ENCODE data around the gene SPRR2D.
"Not testable (repeated sequence)": the region's sequence is repeated elsewhere in the genome, so short reads cannot be mapped to it uniquely, and the experiment has no call there.

The SPRR2D gene

GRCh38 chr1:153040950-153041631 is at the start of gene SPRR2D:
SPRR2D (minus strand) TSS chr1:153041120; CDS start chr1:153040346, 774 bp downstream.
- DNase-seq = no peak

DNA sequence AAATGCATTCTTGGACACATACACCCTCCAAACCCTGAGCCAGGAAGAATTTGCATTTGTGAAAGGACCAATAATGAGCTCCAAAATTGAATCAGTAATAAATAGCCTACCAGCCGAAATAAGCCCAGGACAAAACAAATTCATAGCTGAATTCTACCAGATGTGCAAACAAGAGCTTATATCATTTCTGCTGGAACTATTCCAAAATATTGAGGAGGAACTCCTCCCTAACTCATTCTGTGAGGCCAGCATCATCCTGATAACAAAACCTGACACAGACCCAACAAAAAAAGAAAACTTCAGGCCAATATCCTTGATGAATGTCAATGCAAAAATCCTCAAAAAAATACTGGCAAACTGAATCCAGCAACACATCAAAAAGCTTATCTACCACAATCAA is 46.7 kb upstream of the SPRR2D start:
- DNase-seq = no peak

GRCh38 chr1:153081736-153082135 is 40.8 kb upstream of the SPRR2D start:
- no peak for DNase-seq

DNA sequence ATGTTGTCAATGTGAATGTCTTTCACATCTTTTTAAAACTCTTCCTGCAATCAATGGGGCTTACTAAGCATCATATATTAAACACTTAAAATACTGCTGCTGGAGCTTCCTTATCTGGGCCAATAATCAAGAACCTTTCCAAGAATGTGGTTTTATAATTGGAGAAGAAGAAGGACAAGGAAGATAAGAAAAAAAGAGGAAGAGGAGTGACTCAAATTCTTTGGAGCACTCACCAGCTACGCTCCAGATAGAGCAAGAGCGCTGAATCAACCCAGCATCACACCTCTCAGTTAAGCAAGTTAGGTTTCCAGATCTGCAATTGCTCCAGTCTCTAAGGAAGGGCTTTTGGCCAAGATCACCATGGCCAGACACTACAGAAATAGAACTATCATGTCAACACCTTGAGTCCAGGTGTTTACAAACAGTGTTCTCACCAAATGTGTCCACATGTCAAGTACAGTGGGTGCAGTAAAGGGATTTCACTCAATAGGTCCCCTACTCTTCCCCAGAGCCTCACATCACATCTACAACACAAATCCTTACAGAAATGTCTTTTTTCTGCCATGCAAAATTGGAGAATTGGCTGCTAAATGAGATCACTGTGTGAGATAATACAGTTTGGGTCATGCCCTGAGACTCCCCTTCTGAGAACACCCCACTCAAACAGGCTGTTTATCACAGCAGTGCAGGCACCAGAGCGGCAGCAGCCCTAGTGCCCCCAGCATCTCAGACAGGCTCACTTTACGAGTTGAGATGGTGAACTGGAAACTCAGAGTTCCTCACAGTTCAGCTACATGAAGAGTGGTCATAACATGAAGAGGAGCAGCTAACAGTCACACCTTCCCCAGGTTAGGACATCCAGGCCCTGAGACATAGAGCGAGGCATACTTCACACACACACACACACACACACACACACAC is 32.1 kb upstream of the SPRR2D start:
- no peak for DNase-seq

DNA sequence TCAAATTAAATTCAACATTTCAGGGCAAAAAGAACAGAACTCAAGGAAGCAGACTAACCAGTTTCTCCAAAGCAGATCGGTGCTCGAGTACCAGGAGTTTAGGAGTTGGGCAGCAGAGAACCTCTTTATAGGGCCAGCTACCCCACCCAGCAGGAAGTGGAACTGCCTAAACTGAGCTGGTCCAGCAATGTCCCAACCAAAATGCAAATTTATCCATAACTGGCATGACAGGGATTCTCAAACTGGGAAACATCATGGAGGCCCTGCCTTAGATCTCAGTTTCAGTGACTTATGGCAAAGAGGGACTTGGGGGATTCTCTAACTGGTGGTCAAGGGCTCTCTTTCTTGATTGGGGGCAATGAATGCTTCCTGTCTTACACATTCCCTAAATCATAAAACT is 30.6 kb upstream of the SPRR2D start, which contains the start of gene SPRR2B:
Gene SPRR2B (minus strand): TSS at position 101 of the 400 bp plus-strand sequence. CDS start 772 bp downstream, outside the sequence.
- no peak for DNase-seq

- DNase-seq = no peak
Measured at GRCh38 chr1:153070243-153070642, 29.3 kb upstream of the SPRR2D start.

- no peak for DNase-seq
Measured at GRCh38 chr1:153058826-153059784, 18.2 kb upstream of the SPRR2D start.

GRCh38 chr1:153058154-153058553 is 17.2 kb upstream of the SPRR2D start:
- no peak for DNase-seq

- no peak for DNase-seq
Measured at GRCh38 chr1:153057375-153057774, 16.5 kb upstream of the SPRR2D start, which contains the start of gene SPRR2A. SPRR2A (minus strand) TSS chr1:153057512; CDS start chr1:153056735, 777 bp downstream.

GRCh38 chr1:153056111-153056510 is 15.2 kb upstream of the SPRR2D start:
- DNase-seq = not testable (repeated sequence)

DNA sequence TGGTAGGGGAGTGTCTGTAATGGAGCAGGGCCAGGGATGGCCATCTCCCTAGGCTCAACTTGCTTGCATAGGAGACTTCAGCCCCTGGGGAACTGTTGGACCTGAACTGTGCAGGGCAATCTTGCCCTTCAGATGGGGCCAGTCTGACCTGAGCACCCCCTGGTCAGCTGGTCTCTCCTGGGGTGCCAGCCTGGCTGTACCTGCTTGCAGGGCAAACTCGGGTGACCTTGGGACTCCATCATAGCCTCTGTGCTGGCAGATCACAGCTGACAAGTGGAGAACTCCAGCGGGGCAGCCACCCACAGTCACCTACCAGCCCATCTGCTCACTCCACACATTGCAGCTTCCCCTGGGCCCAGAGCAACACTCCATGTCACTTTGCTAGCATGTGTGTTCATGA is 8.3 kb upstream of the SPRR2D start:
- DNase-seq = no peak

DNA sequence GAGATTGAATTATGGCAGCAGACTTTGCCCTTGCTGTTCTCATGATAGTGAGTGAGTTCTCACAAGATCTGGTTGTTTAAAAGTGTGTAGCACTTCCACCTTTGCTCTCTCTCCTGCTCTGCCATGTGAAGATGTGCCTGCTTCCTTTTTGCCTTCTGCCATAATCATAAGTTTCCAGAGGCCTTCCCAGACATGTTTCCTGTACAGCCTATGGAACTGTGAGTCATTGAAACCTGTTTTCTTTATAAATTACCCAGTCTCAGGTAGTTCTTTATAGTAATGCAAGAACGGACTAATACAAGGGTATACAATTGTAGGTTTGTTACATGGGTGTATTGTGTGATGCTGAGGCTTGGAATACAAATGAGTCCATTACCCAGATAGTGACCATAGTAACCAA is 5.7 kb downstream of the SPRR2D start:
- no peak for DNase-seq

DNA sequence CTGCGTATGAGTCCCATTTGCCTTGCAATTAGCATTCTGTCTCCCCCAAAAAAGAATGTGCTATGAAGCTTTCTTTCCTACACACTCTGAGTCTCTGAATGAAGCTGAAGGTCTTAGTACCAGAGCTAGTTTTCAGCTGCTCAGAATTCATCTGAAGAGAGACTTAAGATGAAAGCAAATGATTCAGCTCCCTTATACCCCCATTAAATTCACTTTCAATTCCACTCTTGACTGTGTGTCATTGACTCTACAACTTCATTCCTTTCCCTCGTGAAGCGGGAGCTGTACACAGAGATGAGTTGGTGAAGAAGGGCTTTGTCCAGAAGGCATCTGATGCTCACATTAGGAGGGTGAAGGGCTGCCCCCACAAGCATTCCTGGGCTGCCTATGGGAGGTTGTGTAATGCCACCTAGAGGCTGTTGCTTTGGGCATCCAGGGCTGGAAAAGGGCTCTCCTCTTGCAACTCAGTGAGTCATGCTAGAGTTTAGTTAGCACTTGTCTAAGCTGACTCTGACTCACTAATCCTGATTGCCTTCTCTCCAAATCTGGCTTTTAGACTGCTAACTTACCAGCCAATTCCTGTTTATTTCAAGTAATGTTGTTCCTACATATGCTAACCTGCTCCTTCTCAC is 8.1 kb downstream of the SPRR2D start:
- DNase-seq = peak in 1 of 2 donors; percentile 2

DNA sequence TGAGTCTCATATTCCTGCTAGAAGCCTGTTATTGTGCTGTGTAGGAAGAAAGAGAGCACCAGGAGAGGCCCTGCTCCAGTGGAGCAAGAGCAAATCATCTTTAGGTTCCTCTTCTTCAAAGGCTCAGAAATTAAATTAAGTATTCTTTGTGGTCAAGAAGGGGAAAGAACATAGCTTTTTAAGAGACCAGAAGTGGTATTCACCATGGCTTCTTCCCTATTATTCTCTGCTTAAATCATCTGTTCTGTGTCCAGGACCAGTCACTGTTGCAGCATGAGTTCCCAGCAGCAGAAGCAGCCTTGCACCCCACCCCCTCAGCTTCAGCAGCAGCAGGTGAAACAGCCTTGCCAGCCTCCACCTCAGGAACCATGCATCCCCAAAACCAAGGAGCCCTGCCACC is 8.8 kb downstream of the SPRR2D start:
- DNase-seq = no peak

- DNase-seq = no peak
Measured at GRCh38 chr1:153030895-153031294, 10.0 kb downstream of the SPRR2D start, which contains the start of gene SPRR1B. SPRR1B (plus strand) TSS chr1:153031203; CDS start chr1:153032346, 1,143 bp downstream.

GRCh38 chr1:153028766-153029165 is 12.2 kb downstream of the SPRR2D start:
- DNase-seq = no peak

DNA sequence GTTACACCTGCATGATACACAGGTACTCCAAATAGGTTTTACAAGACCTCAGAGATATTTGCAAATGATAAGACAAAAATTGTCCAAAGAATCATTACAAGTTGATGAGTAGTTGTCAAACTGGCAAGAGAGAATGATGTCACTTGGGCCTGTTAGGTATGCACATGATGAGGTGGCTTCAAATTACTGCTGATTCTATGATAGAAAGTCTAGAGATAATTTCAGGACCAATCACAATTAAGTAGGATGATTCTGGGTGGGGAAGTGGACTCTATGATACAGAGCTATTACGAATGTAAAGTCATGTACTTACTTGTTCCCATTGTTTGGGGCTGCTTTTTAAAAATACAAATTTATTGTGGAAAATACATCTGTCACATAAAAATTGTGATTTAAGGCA is 15.1 kb downstream of the SPRR2D start:
- DNase-seq = no peak

DNA sequence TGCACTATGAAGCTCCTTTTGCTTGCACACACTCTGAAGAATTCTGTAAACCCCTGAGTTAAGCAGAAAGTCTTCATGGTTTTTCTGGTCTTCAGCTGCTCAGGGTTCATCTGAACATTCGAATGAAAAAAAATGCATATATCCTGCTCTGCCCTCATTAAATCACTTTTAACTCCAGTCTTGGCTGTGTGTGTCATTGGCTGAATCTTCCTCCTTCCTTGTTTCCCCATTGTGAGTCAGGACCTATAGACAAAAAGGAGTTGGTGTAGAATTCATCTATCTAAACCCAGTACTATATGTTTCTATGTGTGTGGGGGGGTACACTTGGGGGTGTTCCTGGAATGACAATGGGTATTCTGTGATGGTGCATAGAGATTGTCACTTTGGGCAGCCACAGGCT is 16.5 kb downstream of the SPRR2D start:
- no peak for DNase-seq

- DNase-seq = no peak
Measured at GRCh38 chr1:153023109-153023508, 17.8 kb downstream of the SPRR2D start.

DNA sequence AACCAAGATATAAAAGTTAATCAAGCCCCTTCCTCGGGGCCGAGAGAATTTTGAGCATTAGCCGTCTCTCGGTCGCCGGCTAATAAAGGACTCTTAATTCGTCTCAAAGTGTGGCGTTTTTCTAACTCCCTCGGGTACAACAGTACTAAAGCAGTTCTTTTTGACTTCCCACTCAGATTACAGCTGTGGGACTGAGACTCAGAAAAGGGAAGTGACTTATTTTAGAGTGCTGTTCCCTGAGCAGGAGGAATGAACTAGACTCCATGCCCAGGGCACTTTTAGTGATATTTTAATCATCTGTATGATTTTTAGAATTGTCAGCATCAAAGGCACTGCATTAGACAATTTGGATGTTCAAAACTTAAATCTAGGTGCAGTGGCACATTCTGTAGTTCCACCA is 18.6 kb downstream of the SPRR2D start:
- DNase-seq = not testable (repeated sequence)

DNA sequence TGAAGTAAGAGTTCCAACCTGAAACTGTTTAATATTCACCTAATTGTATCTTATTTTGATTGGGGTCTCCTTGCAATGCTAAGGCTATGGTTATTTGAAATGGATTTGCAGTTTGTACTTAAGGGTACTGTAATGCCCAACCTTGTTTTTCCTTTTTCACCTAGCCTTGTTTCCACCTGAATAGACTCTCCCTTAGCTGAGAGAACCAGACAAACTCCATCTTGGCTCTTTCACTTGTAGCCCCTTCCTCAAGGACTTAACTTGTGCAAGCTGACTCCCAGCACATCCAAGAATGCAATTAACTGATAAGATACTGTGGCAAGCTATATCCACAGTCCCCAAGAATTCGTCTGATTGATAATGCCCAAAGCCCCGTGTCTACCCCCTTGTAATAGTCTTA is 19.1 kb downstream of the SPRR2D start:
- DNase-seq = not testable (repeated sequence)

GRCh38 chr1:153011235-153011758 is 29.6 kb downstream of the SPRR2D start:
- DNase-seq = not testable (repeated sequence)

Data from stimulated activated CD4-positive, alpha-beta T cell treated with anti-CD3 and anti-CD28 coated beads, Interleukin-2, amount 100 ng/mL, for 24 hours (primary cell).